Thyroid gland (tissue), 4 donors: Measurements from ENCODE around the gene GLRA3. TPM values are rescaled to one million over a fixed set of nuclear protein-coding genes. Genes with fewer than 3 reads are reported as not detected.
"Not testable (repeated sequence)": the region's sequence is repeated elsewhere in the genome, so short reads cannot be mapped to it uniquely, and the experiment has no call there.

ENCODE experiments used
- DNase-seq, 2 donors: peaks; one replicate each; pipeline ENCODE4 v3.0.0-alpha.2; 2019
- H3K27ac ChIP-seq, 3 donors: fragments of 200-600 bp; sonication (generic); 1 replicate in 2 of 3; 2 replicates in 1 of 3; pipeline ENCODE4 v1.5.1; 2016 to 2019; ENCODE audit warnings: mild to moderate bottlenecking in 1 of 3, moderate library complexity in 1 of 3
- H3K27me3 ChIP-seq: fragments of 200-600 bp; sonication (generic); one replicate; pipeline ENCODE4 v1.5.1; 2019
- H3K36me3 ChIP-seq, 2 donors: fragments of 200-600 bp; sonication (generic); one replicate each; pipeline ENCODE4 v1.5.1; 2016 to 2019
- H3K4me1 ChIP-seq, 2 donors: fragments of 200-600 bp; sonication (generic); one replicate each; pipeline ENCODE4 v1.5.1; 2017 to 2019
- H3K4me3 ChIP-seq, 3 donors: fragments of 200-600 bp; sonication (generic); replicated peaks in 1 of 3; 1 replicate in 2 of 3; 2 replicates in 1 of 3; pipeline ENCODE4 v1.5.1; 2016; ENCODE audit warnings: mild to moderate bottlenecking in 1 of 3
- H3K9me3 ChIP-seq: fragments of 200-600 bp; sonication (generic); one replicate; pipeline ENCODE4 v1.5.1; 2017
- CTCF ChIP-seq, 6 experiments: fragments of 200-600 bp in 3 of 6; fragments of 450-650 bp in 3 of 6; sonication (generic) in 3 of 6; IDR thresholded peaks; one replicate each; pipeline ENCODE4 v1.5.1; 2016 to 2019; ENCODE audit warnings: antibody characterized with exemption in 6 of 6, mild to moderate bottlenecking in 2 of 6, inconsistent platforms in 1 of 6, moderate library complexity in 1 of 6
- POLR2A ChIP-seq, 2 donors: fragments of 450-650 bp; IDR thresholded peaks; one replicate each; pipeline ENCODE4 v1.6.1; 2017; ENCODE audit warnings: antibody characterized with exemption in 2 of 2, mild to moderate bottlenecking in 2 of 2, moderate library complexity in 1 of 2
- WGBS, 2 donors: methylation state at CpG; one replicate each; pipeline ENCODE4 v1.1.5; 2017; 5-methylcytosine and 5-hydroxymethylcytosine counted together
- intact Hi-C: fragments of 100-400 bp; cut with DNase I; formaldehyde crosslinking; loops from one replicate; pipeline ENCODE4 v1.15.1; 2023
- total RNA-seq, 4 donors: library from RNA; depleted of rRNA; stranded (reverse); fragments of >200 nt; gene quantifications; one replicate each; pipeline ENCODE4 v1.2.3, GENCODE V29; 2016

GLRA3 gene
- not detected for total RNA-seq

GRCh38 chr4:174828845-174829701 is at the start of gene GLRA3:
GLRA3 (minus strand) TSS chr4:174829247; CDS start chr4:174828811, 436 bp downstream.
- Histone ChIP-seq H3K27me3 (no peaks in the 10 kb centered on the region), H3K4me1 (no peaks in the 10 kb centered on the region), H3K9me3 (no peaks in the 10 kb centered on the region), H3K36me3 (no peaks in the 10 kb centered on the region), H3K4me3 (no peak within 1 kb of the TSS), H3K27ac (no peak within 1 kb of the TSS)
- TF ChIP-seq CTCF (IDR thresholded peaks at IDR 0.05) = no peak
- no peak for TF ChIP-seq POLR2A (IDR thresholded peaks at IDR 0.05)
- intact Hi-C loops = no loop called here
- peak in 1 of 2 donors; percentile 12 for DNase-seq
- WGBS, 2 donors = 1% methylated on average over 36 to 40 of the region's 40 CpGs

- WGBS, 2 donors = 71 to 86% methylated on average over 1 of the region's 1 CpG
- Histone ChIP-seq H3K36me3 (no peaks in the 10 kb centered on the region), H3K4me1 (no peaks in the 10 kb centered on the region), H3K9me3 (no peaks in the 10 kb centered on the region), H3K27me3 (no peaks in the 10 kb centered on the region), H3K27ac (no peak overlapping the region), H3K4me3 (no peak overlapping the region)
- DNase-seq = no peak
- no peak for TF ChIP-seq POLR2A (IDR thresholded peaks at IDR 0.05)
- no peak for TF ChIP-seq CTCF (IDR thresholded peaks at IDR 0.05)
- intact Hi-C loops = no loop called here
Observed at GRCh38 chr4:174874898-174875297, 45.9 kb upstream of the GLRA3 start.

- Histone ChIP-seq H3K27ac (no peak overlapping the region), H3K27me3 (no peaks in the 10 kb centered on the region), H3K9me3 (no peaks in the 10 kb centered on the region), H3K4me3 (no peak overlapping the region), H3K36me3 (no peaks in the 10 kb centered on the region), H3K4me1 (no peaks in the 10 kb centered on the region)
- TF ChIP-seq POLR2A (IDR thresholded peaks at IDR 0.05) = no peak
- TF ChIP-seq CTCF (IDR thresholded peaks at IDR 0.05) = no peak
- 36 to 43% methylated on average over 1 of the region's 1 CpG for WGBS, 2 donors
- intact Hi-C loops = no loop called here
- no peak for DNase-seq
Observed at GRCh38 chr4:174873931-174874330, 44.9 kb upstream of the GLRA3 start.

GRCh38 chr4:174873146-174873545 is 44.1 kb upstream of the GLRA3 start:
- H3K27ac ChIP-seq, H3K9me3 ChIP-seq, DNase-seq, H3K4me3 ChIP-seq, H3K27me3 ChIP-seq, H3K36me3 ChIP-seq, intact Hi-C loops, H3K4me1 ChIP-seq: not testable (repeated sequence)
- WGBS, 2 donors = 73 to 81% methylated on average over 3 to 4 of the region's 4 CpGs

- Histone ChIP-seq H3K9me3 (no peaks in the 10 kb centered on the region), H3K4me1 (no peaks in the 10 kb centered on the region), H3K4me3 (no peak overlapping the region), H3K27ac (no peak overlapping the region), H3K27me3 (no peaks in the 10 kb centered on the region), H3K36me3 (no peaks in the 10 kb centered on the region)
- intact Hi-C loops = no loop called here
- no peak for DNase-seq
- no peak for TF ChIP-seq CTCF (IDR thresholded peaks at IDR 0.05)
Observed at GRCh38 chr4:174871407-174871806, 42.4 kb upstream of the GLRA3 start.
